Fibroblast of lung (primary cell): ENCODE results near the gene HCFC1R1. TPM values are rescaled to one million over a fixed set of nuclear protein-coding genes. Genes with fewer than 3 reads are reported as not detected.

ENCODE experiments used
- DNase-seq, 2 donors: peaks; one replicate each; pipeline versions ENCODE4 v3.0.0 to v3.0.0-alpha.2; 2010; ENCODE audit warnings: low read depth in 2 of 2
- H2AFZ ChIP-seq: 2 replicates; pipeline ENCODE4 v1.5.1; 2012; ENCODE audit warnings: low read length, control low read depth, inconsistent platforms
- H3K27ac ChIP-seq: 2 replicates; pipeline ENCODE4 v1.5.1; 2011; ENCODE audit warnings: low read length, control low read depth; ENCODE audit not compliant: insufficient read depth
- H3K27me3 ChIP-seq: 2 replicates; pipeline ENCODE4 v1.5.1; 2011; ENCODE audit warnings: mild to moderate bottlenecking, low read length; ENCODE audit not compliant: control insufficient read depth, insufficient read depth
- H3K36me3 ChIP-seq: 2 replicates; pipeline ENCODE4 v1.5.1; 2011; ENCODE audit warnings: low read length; ENCODE audit not compliant: control insufficient read depth, insufficient read depth
- H3K4me1 ChIP-seq: 2 replicates; pipeline ENCODE4 v1.5.1; 2011; ENCODE audit warnings: low read length; ENCODE audit not compliant: control insufficient read depth, insufficient read depth; ENCODE audit errors: extremely low read depth
- H3K4me2 ChIP-seq: 2 replicates; pipeline ENCODE4 v1.5.1; 2011; ENCODE audit warnings: low read length, control low read depth; ENCODE audit not compliant: insufficient read depth; ENCODE audit errors: extremely low read depth
- H3K4me3 ChIP-seq, 4 experiments: fragments of 200-600 bp in 1 of 4; sonication (generic) in 1 of 4; replicated peaks in 1 of 4; 2 replicates each; pipeline ENCODE4 v1.5.1; 2011 to 2016; ENCODE audit warnings: low read length in 4 of 4, low read depth in 3 of 4, mild to moderate bottlenecking in 3 of 4, control low read depth in 2 of 4, inconsistent platforms in 1 of 4, mixed read lengths in 1 of 4; ENCODE audit not compliant: insufficient read depth in 1 of 4; ENCODE audit errors: control extremely low read depth in 1 of 4
- H3K79me2 ChIP-seq: 2 replicates; pipeline ENCODE4 v1.5.1; 2012; ENCODE audit warnings: mild to moderate bottlenecking, low read length, inconsistent platforms; ENCODE audit not compliant: control insufficient read depth, insufficient read depth
- H3K9ac ChIP-seq: 2 replicates; pipeline ENCODE4 v1.5.1; 2011; ENCODE audit warnings: mild to moderate bottlenecking, low read length, control low read depth; ENCODE audit not compliant: insufficient read depth
- H3K9me3 ChIP-seq: 2 replicates; pipeline ENCODE4 v1.5.1; 2012; ENCODE audit warnings: low read depth, low read length; ENCODE audit not compliant: control insufficient read depth, insufficient read depth
- H4K20me1 ChIP-seq: 2 replicates; pipeline ENCODE4 v1.5.1; 2011; ENCODE audit warnings: low read length; ENCODE audit not compliant: control insufficient read depth, insufficient read depth; ENCODE audit errors: extremely low read depth
- EZH2 ChIP-seq: IDR thresholded peaks from 2 replicates; pipeline ENCODE4 v1.5.1; 2012; ENCODE audit warnings: low read length, control low read depth, mild to moderate bottlenecking; ENCODE audit errors: missing control alignments
- polyA plus RNA-seq, 2 donors: library from polyadenylated mRNA; depleted of rRNA in 1 of 2; stranded (reverse) in 1 of 2; unstranded in 1 of 2; fragments of >200 nt; gene quantifications; 2 replicates each; pipeline ENCODE4 v1.2.1, GENCODE V29; 2011 to 2012; ENCODE audit warnings: missing spikeins in 1 of 2
- total RNA-seq: library from RNA; depleted of rRNA; stranded (reverse); fragments of >200 nt; gene quantifications from 2 replicates; pipeline ENCODE4 v1.2.1, GENCODE V29; 2014
- TF ChIP-seq, protein P1 (sequence below), 2 donors: IDR thresholded peaks in 1 of 2; conservative IDR thresholded peaks in 1 of 2; 1 replicate in 1 of 2; 2 replicates in 1 of 2; pipeline ENCODE4 v1.5.1; 2011 to 2012; ENCODE audit warnings: low read length in 2 of 2, control low read depth in 1 of 2, inconsistent platforms in 1 of 2, low read depth in 1 of 2, mild to moderate bottlenecking in 1 of 2

The HCFC1R1 gene
- total and polyA plus RNA-seq, 2 donors (not counting 1 experiment from before 2014, with no cell fraction given): 58.0 to 75.5 TPM

DNA sequence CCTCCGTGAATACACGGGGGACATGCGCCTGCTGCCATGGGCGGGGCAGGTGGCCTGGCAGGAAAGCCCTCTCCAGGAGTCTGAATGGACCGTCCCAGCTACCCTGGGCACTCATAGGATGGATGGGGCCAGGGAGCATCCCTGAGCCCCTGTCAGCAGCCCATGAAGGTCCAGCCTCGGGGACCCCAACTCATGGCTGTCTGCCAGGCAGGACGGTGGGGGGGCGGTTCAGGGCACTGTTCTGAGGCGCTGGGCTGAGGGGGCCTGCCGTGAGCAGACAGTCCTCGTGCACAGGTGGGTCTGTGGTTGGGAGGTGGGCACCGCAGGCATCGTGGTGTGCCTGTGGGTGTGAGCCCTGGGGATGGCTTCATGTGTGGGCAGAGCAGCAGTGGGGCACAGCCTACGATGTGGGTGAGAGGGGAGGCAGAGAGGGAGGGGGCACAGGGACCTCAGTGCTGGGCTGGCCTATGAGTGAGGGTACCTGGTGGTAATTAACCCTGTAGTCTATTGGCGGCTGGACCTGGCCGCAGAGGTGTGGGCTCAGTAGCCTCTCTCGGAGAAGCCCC is 37.0 kb downstream of the HCFC1R1 start:
- Histone ChIP-seq H2AFZ (no peak overlapping the region), H3K9me3 (no peaks in the 10 kb centered on the region), H3K36me3 (no peaks in the 10 kb centered on the region), H4K20me1 (no peaks in the 10 kb centered on the region), H3K79me2 (no peaks in the 10 kb centered on the region), H3K27me3 (no peaks in the 10 kb centered on the region), H3K4me2 (no peak overlapping the region), H3K4me1 (no peaks in the 10 kb centered on the region), H3K9ac (no peak overlapping the region), H3K4me3 (no peak overlapping the region), H3K27ac (no peak overlapping the region)
- DNase-seq: no peak
- TF ChIP-seq EZH2: no peak
- TF ChIP-seq, protein P1, sequence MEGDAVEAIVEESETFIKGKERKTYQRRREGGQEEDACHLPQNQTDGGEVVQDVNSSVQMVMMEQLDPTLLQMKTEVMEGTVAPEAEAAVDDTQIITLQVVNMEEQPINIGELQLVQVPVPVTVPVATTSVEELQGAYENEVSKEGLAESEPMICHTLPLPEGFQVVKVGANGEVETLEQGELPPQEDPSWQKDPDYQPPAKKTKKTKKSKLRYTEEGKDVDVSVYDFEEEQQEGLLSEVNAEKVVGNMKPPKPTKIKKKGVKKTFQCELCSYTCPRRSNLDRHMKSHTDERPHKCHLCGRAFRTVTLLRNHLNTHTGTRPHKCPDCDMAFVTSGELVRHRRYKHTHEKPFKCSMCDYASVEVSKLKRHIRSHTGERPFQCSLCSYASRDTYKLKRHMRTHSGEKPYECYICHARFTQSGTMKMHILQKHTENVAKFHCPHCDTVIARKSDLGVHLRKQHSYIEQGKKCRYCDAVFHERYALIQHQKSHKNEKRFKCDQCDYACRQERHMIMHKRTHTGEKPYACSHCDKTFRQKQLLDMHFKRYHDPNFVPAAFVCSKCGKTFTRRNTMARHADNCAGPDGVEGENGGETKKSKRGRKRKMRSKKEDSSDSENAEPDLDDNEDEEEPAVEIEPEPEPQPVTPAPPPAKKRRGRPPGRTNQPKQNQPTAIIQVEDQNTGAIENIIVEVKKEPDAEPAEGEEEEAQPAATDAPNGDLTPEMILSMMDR (conservative IDR thresholded peaks at IDR 0.05 in 1 of 2, IDR thresholded peaks at IDR 0.05 in 1 of 2; ENCODE audit: low read depth in 1 of 2, low read length in 2 of 2): no peak

DNA sequence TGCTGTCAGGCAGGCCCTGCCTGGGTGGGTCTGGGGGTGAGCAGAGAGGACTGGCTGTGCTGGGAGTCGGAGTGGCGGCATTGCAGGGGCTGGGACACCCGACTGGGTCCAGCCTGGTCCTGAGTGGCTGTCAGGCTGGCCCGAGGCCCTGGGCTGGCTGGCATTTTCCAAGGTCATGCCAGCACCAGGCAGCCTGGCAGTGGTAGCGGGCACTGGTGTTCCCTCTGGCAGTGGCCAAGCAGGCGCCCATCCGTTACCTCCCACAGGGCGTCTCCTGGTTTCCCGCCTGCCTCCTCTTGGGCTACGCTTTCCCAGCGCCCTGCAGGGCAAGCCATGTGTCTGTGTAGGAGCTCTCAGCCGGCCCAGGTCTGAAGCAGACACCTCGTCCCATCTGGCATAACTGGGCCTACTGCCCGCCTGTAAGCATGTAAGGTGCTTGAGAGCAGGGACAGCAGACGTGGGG is 37.8 kb downstream of the HCFC1R1 start:
- no peak overlapping the region for H3K9ac ChIP-seq
- no peak overlapping the region for H2AFZ ChIP-seq
- H3K79me2 ChIP-seq: no peaks in the 10 kb centered on the region

DNA sequence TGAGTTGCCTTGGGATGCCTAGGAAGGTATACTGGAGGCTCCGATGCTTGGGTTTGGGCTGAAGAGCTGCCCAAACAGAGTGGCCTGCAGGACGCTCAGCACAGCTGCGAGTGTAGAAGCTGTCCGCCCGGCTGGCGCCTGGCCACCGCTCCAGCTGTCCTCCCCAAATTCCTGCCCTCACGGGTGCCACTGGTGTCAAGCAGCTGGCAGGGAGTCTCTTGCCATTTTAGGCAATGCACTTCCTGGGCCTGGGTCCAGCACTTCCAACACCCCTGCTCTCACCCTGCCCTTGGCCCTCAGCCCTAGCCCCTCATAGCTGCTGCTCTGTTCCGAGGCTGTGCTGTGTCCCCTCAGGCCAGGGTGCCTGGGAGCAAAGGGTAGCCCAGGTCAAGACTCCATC is 38.3 kb downstream of the HCFC1R1 start:
- H2AFZ ChIP-seq: no peak overlapping the region
- no peak overlapping the region for H3K4me2 ChIP-seq
- TF ChIP-seq, protein P1 (conservative IDR thresholded peaks at IDR 0.05 in 1 of 2, IDR thresholded peaks at IDR 0.05 in 1 of 2; ENCODE audit: low read depth in 1 of 2, low read length in 2 of 2): no peak
- no peak for TF ChIP-seq EZH2
- no peaks in the 10 kb centered on the region for H3K27me3 ChIP-seq
- no peak overlapping the region for H3K4me3 ChIP-seq
- no peaks in the 10 kb centered on the region for H3K36me3 ChIP-seq
- DNase-seq: peak in 1 of 2 donors; percentile 15
- no peaks in the 10 kb centered on the region for H3K79me2 ChIP-seq
- no peak overlapping the region for H3K9ac ChIP-seq
- no peak overlapping the region for H3K27ac ChIP-seq
- H3K9me3 ChIP-seq: no peaks in the 10 kb centered on the region
- H3K4me1 ChIP-seq: peaks cover 4% of the 10 kb centered on the region
- H4K20me1 ChIP-seq: no peaks in the 10 kb centered on the region

More for the DNA sequence above, 37.8 kb downstream of the HCFC1R1 start:
- no peak overlapping the region for H3K4me3 ChIP-seq
- no peaks in the 10 kb centered on the region for H3K9me3 ChIP-seq
- H3K27me3 ChIP-seq: no peaks in the 10 kb centered on the region
- no peak for TF ChIP-seq EZH2
- TF ChIP-seq, protein P1 (conservative IDR thresholded peaks at IDR 0.05 in 1 of 2, IDR thresholded peaks at IDR 0.05 in 1 of 2; ENCODE audit: low read depth in 1 of 2, low read length in 2 of 2): no peak
- no peak overlapping the region for H3K27ac ChIP-seq
- peaks cover under 1% of the 10 kb centered on the region for H3K4me1 ChIP-seq
- DNase-seq: no peak
- no peaks in the 10 kb centered on the region for H4K20me1 ChIP-seq
- no peak overlapping the region for H3K4me2 ChIP-seq
- H3K36me3 ChIP-seq: no peaks in the 10 kb centered on the region
